ENCODE data around the gene VTN. TPM values are rescaled to one million over a fixed set of nuclear protein-coding genes. Genes with fewer than 3 reads are reported as not detected.
"Not testable (repeated sequence)": the region's sequence is repeated elsewhere in the genome, so short reads cannot be mapped to it uniquely, and the experiment has no call there.

Gene VTN
- polyA plus RNA-seq, 6 donors from 2014 or later = 0.13 TPM; not detected in 5

DNA sequence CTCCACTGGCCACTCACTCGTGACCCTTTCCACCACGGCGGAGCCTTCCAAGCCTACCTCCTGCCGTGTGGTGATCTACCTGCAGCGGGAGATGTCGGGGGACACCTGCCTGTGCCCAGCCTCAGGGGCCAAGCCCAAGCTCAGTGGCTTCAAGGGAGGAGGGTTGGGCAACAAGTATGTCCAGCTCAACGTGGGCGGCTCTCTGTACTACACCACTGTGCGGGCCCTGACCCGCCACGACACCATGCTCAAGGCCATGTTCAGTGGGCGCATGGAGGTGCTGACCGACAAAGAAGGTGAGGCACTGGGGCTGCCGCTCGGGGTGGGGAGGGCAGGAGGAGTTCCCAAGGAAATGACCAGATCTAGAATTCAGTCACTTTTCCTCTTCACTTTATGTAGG lies 30.7 kb downstream of the VTN start:
- Mint-ChIP-seq H3K27me3 (no peaks in the 10 kb centered on the region), H3K4me3 (peak overlapping the region in 2 of 8 donors; percentile 18 to 20), H3K27ac (no peak overlapping the region), H3K9me3 (no peaks in the 10 kb centered on the region), H3K36me3 (no peaks in the 10 kb centered on the region), H3K4me1 (peaks cover 28 to 42% (median 40%) of the 10 kb centered on the region in 3 donors)
- no peak for DNase-seq
- no peak for ATAC-seq (ENCODE audit: low read depth in 2 of 2)

DNA sequence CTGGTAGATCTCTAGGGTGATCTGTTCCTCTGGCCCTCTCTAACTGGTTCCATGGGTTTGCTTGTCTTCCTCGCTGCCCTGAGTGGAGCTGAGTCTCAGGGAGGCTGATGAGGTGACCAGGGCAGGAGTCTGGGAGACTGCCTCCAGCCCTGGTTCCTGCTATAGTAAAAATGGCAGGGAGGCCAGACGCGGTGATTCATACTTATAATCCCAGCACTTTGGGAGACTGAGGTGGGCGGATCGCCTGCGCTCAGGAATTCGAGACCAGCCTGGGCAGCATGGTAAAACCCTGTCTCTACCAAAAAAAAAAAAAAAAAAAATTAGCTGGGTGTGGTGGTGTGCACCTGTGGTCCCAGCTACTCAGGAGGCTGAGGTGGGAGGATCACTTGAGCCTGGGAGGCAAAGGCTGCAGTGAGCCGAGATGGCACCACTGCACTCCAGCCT lies 31.3 kb downstream of the VTN start:
- Mint-ChIP-seq H3K4me3 (peak overlapping the region in 1 of 8 donors; percentile 92), H3K4me1 (peaks cover 34 to 49% (median 46%) of the 10 kb centered on the region in 3 donors), H3K27ac (peak overlapping the region in 2 of 6 donors; percentile 29 to 44)
- H3K27me3 Mint-ChIP-seq; ATAC-seq (ENCODE audit: low read depth in 2 of 2); H3K9me3 Mint-ChIP-seq; DNase-seq; H3K36me3 Mint-ChIP-seq: not testable (repeated sequence)

DNA sequence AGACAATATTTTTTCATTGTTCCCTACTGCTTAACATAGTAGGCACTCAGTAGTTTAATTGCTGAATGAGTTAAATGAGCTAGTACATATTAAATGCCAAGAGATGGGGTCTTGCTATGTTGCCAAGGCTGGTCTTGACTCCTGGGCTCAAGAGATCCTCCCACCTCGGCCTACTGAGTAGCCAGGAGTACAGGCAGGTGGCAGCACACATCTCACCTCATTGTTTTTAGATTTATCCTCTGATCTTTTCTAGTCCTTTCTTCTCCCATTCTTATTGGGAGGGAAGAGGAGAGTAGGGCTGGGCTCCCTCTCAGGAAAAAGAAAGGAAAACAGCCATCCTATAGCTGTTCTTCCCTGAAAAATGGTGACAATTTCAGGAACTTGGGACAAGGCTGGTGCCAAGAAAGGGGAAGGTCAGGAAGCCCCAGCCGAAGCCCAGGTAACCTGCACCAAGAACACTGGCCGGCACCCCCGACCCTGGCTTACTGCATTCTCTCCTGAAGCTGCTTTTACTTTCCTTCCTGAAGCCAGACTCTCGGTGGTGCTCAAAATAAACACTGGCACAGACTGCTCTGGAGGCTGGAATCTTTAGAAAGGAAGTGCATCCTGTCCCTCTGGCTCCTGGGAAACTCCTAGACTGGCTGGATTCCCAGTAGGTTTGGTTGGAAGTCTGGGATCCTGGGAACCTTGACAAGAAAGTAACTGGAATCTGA lies 31.9 kb downstream of the VTN start:
- peak overlapping the region in 1 of 6 donors; percentile 29 for H3K27ac Mint-ChIP-seq
- no peak for DNase-seq
- peak overlapping the region in 2 of 8 donors; percentile 92 to 96 for H3K4me3 Mint-ChIP-seq
- H3K27me3 Mint-ChIP-seq = no peaks in the 10 kb centered on the region
- peaks cover 34 to 52% (median 51%) of the 10 kb centered on the region in 3 donors for H3K4me1 Mint-ChIP-seq
- ATAC-seq (ENCODE audit: low read depth in 2 of 2) = no peak
- H3K9me3 Mint-ChIP-seq = no peaks in the 10 kb centered on the region
- H3K36me3 Mint-ChIP-seq = no peaks in the 10 kb centered on the region

DNA sequence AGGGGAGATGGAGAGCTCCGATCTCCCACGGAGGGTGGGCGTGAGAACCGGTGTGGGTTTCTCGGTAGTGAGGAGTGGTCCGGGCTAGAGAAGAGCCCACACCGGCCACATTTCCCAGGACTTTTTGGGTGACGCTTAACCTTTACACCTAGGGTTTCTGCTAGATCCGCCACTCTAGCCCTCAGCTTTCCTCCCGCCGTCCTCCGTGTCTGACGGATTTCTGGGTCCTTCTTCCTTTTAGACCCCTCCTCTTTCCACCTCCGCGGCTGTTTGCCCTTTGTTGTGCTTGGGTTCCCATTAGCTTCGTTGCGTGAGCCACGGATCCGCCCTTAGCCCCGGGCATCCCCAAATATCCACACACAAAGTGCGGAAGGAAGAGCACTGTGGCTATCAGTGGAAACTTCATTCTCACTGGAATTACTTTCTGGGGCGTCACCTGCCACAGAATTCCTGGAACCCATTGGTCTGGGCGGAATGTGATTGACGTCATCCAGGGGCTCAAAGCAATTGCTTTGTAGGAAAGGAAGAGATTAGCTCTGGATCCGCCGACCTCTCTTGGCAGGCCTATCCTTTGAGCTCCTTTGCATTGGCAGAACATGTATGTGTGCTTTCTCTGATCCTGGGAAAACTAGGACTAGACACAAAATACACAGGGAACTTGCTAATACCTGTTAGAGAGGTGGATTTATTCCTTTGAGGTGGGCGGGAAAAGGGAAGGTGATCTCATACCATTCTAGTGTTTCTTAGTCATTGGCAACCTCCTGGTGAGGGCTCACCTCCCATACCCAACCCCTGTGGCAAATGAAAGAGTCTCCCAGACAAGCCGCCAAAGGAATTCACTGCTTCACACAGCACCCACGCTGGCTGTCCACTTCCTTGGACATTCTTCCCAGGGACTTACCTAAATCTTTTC lies 33.9 kb downstream of the VTN start:
- Mint-ChIP-seq H3K4me1 (peaks cover 38 to 56% (median 51%) of the 10 kb centered on the region in 3 donors), H3K4me3 (peak overlapping the region; percentile 85 to 99 (median 98)), H3K9me3 (no peaks in the 10 kb centered on the region), H3K27ac (peak overlapping the region in 5 of 6 donors; percentile 60 to 98 (median 95)), H3K36me3 (no peaks in the 10 kb centered on the region), H3K27me3 (no peaks in the 10 kb centered on the region)
- DNase-seq = no peak
- no peak for ATAC-seq (ENCODE audit: low read depth in 2 of 2)

DNA sequence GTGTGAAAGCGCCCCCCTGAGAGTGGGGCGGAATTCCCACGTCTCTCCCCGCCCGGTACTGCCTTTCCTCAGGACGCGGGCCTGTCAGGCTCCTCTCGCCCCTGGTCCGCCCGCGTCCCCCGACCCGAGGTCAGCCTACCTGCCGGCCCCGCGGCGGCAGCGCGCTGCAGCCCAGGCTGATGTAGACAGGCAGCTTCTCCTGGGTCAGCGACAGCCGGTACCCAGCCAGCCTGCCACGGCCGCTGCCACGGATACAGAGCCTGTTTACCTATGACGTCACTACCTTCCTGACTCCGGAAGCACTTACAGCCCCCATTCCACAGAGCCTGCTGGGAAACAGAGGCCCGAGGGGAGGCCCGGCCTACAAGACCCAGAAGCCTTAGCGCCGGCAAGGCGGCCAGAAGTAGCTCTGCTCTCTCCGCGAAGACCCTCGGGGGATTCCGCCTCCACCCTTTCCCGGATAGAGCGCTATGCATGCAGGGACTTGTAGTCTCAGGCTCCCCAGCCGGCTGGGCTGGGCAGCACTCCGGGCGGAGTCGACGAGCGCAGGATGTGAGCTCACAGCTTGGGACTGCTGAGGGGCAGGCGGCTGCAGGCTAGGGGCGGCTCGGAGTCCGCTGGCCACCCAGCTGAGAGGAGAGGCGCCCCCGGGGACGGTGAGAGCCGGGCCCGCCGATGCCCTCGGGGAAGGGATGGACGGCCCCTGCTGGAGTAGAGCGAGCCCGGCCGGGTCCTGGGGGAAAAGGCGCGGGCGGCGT lies 34.7 kb downstream of the VTN start, which contains the start of the genes IFT20 and TNFAIP1:
Gene IFT20 (minus strand): TSS at position 272 of the 758 bp plus-strand sequence. CDS start 3,487 bp downstream, outside the sequence.
Gene TNFAIP1 (plus strand): TSS at position 561 of the 758 bp plus-strand sequence. CDS start 3,761 bp downstream, outside the sequence.
- H3K36me3 Mint-ChIP-seq = no peaks in the 10 kb centered on the region
- peak within 1 kb of the TSS; percentile 87 to 98 (median 96) for H3K27ac Mint-ChIP-seq
- no peaks in the 10 kb centered on the region for H3K9me3 Mint-ChIP-seq
- H3K4me1 Mint-ChIP-seq = peaks cover 38 to 56% (median 51%) of the 10 kb centered on the region in 3 donors
- peak within 1 kb of the TSS; percentile 85 to 99 (median 98) for H3K4me3 Mint-ChIP-seq
- peak; percentile 97 for DNase-seq
- peak; percentile 91 to 93 for ATAC-seq (ENCODE audit: low read depth in 2 of 2)
- no peaks in the 10 kb centered on the region for H3K27me3 Mint-ChIP-seq

DNA sequence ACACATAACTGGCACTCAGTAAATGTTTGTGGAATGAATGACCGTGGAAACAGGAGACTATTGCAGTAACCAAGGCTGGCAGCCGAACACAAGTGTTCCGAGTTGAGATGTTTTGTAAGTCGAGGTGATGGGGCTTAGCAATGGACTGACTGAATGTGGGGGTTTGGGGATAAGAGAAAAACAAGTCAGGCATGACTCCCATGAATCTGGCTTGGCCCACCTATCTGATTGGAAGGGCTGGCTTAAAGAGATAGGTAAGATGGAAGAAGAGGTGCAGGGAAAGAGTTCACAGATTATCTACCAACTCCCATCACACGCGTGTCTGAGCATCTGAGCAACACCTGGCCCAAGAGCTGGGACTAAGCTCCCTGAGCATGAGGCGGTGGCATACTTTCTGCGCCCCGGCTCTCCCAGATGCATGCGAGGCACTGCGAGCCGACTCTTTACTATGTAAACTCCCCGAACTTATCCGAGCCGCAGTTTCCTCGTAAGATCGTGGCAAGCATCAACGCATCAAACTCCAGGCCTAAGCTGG lies 35.4 kb downstream of the VTN start:
- Mint-ChIP-seq H3K9me3 (no peaks in the 10 kb centered on the region), H3K4me3 (peak overlapping the region; percentile 85 to 99 (median 98)), H3K27me3 (no peaks in the 10 kb centered on the region), H3K27ac (peak overlapping the region; percentile 87 to 98 (median 96)), H3K4me1 (peaks cover 38 to 56% (median 51%) of the 10 kb centered on the region in 3 donors), H3K36me3 (no peaks in the 10 kb centered on the region)
- ATAC-seq (ENCODE audit: low read depth in 2 of 2) (peak in 1 of 2 donors; percentile 3), DNase-seq (no peak)

DNA sequence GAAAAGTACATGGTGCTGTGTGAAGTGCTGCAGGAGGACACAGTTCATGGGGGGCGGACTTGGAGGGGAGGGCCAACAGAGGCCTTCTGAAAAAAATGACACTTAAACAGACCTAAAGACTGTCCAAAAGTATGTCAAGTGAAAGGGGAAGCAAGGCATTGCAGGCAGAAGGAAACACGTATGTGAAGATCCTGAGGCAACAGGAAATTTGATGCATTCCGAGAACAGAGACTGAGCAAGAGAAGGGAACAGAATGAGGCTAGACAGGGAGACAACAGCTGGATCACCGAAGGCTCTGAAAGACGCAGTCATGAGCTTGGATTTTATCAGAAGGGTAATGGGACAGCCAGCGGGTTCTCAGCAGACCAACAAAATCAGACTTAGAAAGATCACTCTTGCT lies 35.9 kb downstream of the VTN start:
- Mint-ChIP-seq H3K27ac (peak overlapping the region; percentile 87 to 98 (median 96)), H3K4me1 (peaks cover 38 to 52% (median 51%) of the 10 kb centered on the region in 3 donors), H3K9me3 (no peaks in the 10 kb centered on the region), H3K4me3 (peak overlapping the region; percentile 85 to 99 (median 98)), H3K27me3 (no peaks in the 10 kb centered on the region), H3K36me3 (no peaks in the 10 kb centered on the region)
- ATAC-seq (ENCODE audit: low read depth in 2 of 2) = no peak
- DNase-seq = no peak

DNA sequence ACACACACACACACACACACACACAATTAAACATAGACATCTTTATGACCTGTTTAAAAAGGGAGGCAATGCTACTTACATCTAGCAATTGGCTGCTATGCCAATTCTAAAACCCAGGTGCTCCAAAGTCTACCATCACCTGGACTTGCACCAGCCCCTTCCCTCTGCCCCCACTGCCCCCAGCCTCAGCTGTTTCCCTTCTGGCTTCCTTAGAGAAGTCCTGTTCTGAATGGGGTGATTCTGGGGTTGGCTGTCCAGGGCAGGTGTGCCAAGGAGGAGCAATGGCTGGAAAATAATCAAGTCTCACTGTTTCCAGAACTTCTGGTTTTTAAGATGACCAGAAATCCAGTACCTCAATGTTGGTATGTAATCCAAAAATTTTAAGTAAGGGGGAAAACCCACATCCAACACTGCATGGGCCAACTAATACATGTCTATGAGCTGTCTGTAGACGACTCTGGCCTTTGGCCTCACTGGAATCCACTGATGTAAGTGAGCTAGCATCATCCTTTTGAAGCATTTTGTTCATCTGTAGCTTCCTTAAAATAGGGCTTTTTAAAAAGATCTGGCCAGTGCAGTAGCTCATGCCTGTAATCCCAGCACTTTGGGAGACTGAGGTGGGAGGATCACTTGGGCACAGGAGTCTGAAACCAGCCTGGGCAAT lies 36.9 kb downstream of the VTN start:
- Mint-ChIP-seq H3K9me3 (no peaks in the 10 kb centered on the region), H3K4me1 (peaks cover 34 to 49% (median 46%) of the 10 kb centered on the region in 3 donors), H3K4me3 (peak overlapping the region in 7 of 8 donors; percentile 47 to 98 (median 92)), H3K36me3 (no peaks in the 10 kb centered on the region), H3K27ac (peak overlapping the region in 4 of 6 donors; percentile 35 to 98 (median 92)), H3K27me3 (no peaks in the 10 kb centered on the region)
- ATAC-seq (ENCODE audit: low read depth in 2 of 2) (no peak), DNase-seq (no peak)

DNA sequence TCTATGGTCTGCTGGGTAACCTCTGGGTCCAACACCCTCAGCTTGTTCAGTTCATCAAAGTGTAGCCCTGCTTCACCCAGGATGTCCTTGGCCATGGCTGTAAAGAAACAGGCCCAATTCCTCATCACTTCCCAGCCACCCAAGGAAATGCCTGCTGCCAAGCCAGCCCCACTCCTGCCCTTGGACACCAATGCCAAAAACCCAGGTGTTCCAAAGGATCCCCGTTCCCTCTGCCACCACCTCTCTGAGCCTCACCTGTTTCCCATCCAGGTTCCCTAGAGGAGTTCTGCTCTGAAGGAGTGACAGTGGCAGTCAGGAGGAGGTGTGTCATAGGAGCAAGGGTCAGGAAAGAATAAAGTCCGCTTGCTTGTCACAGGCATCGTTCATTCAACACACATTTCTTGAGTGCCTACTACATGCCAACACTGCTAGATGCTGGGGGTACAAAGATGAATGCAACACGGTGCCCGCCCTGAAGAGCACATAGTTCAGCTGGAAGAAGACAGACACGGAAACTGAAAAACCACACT lies 38.2 kb downstream of the VTN start:
- no peak for DNase-seq
- Mint-ChIP-seq H3K9me3 (no peaks in the 10 kb centered on the region), H3K4me1 (peaks cover 24 to 37% (median 33%) of the 10 kb centered on the region in 3 donors), H3K27me3 (no peaks in the 10 kb centered on the region), H3K36me3 (no peaks in the 10 kb centered on the region), H3K27ac (peak overlapping the region in 2 of 6 donors; percentile 11 to 33), H3K4me3 (peak overlapping the region in 5 of 8 donors; percentile 3 to 60 (median 37))
- ATAC-seq (ENCODE audit: low read depth in 2 of 2) = no peak

DNA sequence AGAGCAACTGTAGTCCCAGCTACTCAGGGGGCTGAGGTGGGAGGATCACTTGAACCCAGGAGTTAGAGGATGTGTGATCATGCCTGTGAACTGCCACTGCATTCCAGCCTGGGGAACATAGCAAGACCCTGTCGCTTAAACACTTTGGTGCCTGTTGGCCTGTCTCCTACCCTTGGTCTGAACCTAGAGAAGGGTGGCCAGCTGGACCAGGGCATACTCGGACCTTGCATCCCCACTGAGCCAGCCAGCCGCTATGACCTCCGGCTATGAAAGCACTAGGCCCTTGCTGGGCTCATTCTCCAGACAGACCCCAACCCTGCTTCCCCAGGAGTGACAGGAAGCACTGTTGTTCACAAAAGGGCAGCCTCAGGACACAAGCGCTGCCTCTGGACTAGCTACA lies 39.4 kb downstream of the VTN start:
- H3K27ac Mint-ChIP-seq = peak overlapping the region in 2 of 6 donors; percentile 67
- no peak for DNase-seq
- H3K9me3 Mint-ChIP-seq = no peaks in the 10 kb centered on the region
- no peaks in the 10 kb centered on the region for H3K36me3 Mint-ChIP-seq
- no peaks in the 10 kb centered on the region for H3K27me3 Mint-ChIP-seq
- H3K4me1 Mint-ChIP-seq = peaks cover 16 to 28% (median 21%) of the 10 kb centered on the region in 3 donors
- no peak for ATAC-seq (ENCODE audit: low read depth in 2 of 2)
- peak overlapping the region in 1 of 8 donors; percentile 33 for H3K4me3 Mint-ChIP-seq

DNA sequence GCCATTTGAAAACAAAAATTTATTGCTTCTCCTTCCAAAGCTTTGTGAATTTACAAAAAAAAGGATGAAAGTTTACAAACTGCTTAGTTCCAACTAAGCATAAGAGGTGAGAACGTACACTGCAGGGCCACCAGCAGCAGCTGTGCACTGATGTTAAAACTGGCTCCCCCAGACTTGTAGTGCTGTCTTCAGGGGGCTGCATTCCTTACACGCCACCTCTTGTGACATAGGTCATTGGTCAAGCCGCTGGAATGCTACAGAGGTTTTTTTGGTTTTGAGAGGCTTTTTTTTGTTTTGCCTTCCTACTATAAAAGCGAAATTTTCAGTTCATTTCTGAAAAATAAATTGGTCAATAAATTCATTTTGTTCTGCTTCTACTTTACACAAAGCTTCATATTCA lies 41.8 kb downstream of the VTN start:
- Mint-ChIP-seq H3K4me3 (no peak overlapping the region), H3K36me3 (no peaks in the 10 kb centered on the region), H3K27ac (no peak overlapping the region)

DNA sequence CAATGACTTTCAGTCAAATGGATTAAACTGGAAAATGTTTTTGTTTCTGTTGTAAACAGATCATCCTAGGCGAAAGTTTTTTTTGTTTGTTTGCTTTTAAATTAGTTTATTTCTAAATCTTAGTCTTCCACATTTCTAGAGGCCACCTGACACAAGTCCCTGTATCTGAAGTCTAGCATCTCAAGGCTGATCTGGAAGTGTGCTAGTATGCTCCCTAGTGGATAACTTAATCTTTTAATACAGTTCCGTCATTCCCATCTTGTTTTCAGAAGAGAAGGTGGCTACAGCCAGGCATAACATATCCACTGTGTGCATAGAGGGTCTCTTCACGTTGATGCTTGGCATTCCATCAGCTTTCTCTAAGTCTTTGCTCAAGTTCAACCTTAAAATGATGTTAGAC lies 42.4 kb downstream of the VTN start:
- ATAC-seq (ENCODE audit: low read depth in 2 of 2) (no peak), DNase-seq (no peak)
- Mint-ChIP-seq H3K36me3 (no peaks in the 10 kb centered on the region), H3K4me3 (no peak overlapping the region), H3K27me3 (no peaks in the 10 kb centered on the region), H3K4me1 (peaks cover 0 to 4% (median 3%) of the 10 kb centered on the region in 3 donors), H3K27ac (no peak overlapping the region), H3K9me3 (no peaks in the 10 kb centered on the region)

More for the DNA sequence above, 41.8 kb downstream of the VTN start:
- no peak for DNase-seq
- ATAC-seq (ENCODE audit: low read depth in 2 of 2) = no peak
- Mint-ChIP-seq H3K27me3 (no peaks in the 10 kb centered on the region), H3K9me3 (no peaks in the 10 kb centered on the region), H3K4me1 (peaks cover 0 to 5% (median 4%) of the 10 kb centered on the region in 3 donors)

Data from naive B cell (primary cell).